WTC11 (cell line): ENCODE data around the gene CLVS2.

Source experiments
- TF ChIP-seq, protein P1 (sequence below): sonication (generic); formaldehyde crosslinking; IDR thresholded peaks from 2 replicates; pipeline ENCODE4 v1.8.0; 2022; ENCODE audit warnings: mild to moderate bottlenecking, missing genetic modification reagents
- TF ChIP-seq, protein P2 (sequence below): fragments of 200-600 bp; IDR thresholded peaks from 2 replicates; pipeline ENCODE4 v1.8.0; 2022; ENCODE audit warnings: antibody characterized with exemption

DNA sequence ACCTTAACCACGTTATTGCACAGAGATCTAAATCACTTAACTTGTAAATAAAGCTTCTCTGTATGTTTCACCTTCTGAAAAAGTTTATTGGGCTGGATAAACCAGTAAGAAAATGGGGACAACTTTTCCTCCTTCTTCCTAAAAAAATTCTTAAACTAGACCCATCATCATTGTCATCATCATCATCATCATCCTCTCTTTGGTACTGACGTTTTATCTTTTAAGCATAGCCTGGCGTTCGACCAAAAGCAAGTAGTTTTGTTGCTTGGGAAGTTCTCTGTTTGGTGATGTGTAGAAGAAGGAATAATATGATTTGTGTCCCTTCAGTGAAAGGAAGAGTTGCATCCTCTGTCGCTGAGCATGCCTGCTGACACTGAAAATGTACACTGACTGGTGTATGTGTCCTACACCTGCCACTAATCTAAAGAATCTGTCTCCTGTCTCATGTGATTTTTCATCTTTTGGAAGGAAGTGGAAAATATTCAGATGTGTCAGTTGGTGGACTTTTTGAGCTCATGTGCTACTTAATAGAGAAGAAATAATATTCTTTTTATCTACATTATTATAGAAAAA lies 2.5 kb downstream of the CLVS2 start:
- TF ChIP-seq, protein P1, sequence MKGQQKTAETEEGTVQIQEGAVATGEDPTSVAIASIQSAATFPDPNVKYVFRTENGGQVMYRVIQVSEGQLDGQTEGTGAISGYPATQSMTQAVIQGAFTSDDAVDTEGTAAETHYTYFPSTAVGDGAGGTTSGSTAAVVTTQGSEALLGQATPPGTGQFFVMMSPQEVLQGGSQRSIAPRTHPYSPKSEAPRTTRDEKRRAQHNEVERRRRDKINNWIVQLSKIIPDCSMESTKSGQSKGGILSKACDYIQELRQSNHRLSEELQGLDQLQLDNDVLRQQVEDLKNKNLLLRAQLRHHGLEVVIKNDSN (CRISPR knock-in tag) = no peak
- TF ChIP-seq, protein P2, sequence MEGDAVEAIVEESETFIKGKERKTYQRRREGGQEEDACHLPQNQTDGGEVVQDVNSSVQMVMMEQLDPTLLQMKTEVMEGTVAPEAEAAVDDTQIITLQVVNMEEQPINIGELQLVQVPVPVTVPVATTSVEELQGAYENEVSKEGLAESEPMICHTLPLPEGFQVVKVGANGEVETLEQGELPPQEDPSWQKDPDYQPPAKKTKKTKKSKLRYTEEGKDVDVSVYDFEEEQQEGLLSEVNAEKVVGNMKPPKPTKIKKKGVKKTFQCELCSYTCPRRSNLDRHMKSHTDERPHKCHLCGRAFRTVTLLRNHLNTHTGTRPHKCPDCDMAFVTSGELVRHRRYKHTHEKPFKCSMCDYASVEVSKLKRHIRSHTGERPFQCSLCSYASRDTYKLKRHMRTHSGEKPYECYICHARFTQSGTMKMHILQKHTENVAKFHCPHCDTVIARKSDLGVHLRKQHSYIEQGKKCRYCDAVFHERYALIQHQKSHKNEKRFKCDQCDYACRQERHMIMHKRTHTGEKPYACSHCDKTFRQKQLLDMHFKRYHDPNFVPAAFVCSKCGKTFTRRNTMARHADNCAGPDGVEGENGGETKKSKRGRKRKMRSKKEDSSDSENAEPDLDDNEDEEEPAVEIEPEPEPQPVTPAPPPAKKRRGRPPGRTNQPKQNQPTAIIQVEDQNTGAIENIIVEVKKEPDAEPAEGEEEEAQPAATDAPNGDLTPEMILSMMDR = no peak
